CMK (cell line): Measurements from ENCODE around the gene BMP4.

Experiments used
- DNase-seq: peaks from one replicate; pipeline ENCODE4 v3.0.0-alpha.2; 2010; ENCODE audit warnings: low read depth

The BMP4 gene

DNA sequence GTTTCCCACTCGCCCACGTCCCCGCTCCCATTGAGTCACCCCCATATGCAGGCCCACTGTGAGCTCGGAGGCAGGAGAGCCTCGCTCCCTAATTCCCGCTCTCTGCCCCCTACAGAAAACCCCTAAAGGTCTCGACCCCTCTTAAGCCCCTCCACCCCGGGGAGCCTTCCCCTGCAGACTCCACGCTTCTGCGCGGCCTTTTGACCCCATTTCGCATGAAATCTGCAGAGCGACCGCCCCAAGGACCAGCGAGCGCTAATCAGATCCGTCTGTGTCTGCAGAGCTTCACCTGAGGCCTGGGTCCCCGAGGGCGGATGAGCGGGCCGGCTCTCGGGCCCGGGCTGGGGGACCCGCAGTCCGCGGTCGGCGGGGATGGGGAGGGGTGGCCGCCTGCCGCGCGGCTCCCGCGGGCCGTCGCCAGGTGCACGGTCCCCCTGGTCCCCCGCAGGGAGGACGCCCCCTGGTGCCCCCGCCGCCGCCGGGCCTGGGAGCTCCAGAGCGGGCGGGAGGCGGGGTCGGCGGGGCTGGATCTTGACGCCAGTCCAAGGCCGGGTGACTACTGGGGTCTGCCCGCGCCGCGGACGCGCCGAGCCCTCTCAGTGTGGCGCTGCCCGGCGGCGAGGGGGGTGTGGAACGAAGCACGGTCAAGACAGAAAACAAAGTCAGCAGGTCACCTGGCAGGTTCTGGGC is 10.1 kb downstream of the BMP4 start:
- no peak for DNase-seq

DNA sequence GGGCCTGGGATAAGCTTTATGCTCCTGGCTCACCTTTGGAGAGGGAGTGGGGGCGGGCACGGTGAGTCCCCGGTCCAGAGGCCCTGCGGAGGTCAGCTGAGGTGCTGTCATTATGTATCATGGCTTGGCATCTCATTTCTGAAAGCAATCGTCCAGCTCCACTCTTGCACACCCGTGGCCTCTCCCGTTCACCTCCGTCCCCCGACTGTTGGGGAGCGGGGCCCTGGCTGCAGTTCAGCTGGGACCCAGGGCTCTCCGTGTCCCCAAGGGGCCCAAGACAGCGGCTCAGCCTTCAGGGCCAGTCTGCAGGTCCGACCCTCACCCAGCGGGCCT is 10.6 kb downstream of the BMP4 start:
- DNase-seq = no peak

DNA sequence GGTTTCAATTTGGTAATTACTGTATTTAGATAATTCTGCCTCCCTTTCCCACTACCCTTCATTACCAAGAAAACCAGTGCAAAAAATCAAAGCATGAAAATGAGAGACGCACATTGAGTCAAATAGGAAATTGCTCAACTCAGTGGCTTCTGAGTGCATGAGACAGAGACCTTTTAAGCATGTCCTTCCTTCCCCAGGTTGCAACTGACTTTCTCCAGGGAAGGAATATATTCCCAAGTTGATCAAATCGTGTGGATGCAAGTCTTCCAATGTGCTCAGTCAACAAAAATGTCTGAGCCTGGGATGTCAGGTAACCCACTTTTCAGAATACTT is 12.9 kb downstream of the BMP4 start:
- DNase-seq = no peak

DNA sequence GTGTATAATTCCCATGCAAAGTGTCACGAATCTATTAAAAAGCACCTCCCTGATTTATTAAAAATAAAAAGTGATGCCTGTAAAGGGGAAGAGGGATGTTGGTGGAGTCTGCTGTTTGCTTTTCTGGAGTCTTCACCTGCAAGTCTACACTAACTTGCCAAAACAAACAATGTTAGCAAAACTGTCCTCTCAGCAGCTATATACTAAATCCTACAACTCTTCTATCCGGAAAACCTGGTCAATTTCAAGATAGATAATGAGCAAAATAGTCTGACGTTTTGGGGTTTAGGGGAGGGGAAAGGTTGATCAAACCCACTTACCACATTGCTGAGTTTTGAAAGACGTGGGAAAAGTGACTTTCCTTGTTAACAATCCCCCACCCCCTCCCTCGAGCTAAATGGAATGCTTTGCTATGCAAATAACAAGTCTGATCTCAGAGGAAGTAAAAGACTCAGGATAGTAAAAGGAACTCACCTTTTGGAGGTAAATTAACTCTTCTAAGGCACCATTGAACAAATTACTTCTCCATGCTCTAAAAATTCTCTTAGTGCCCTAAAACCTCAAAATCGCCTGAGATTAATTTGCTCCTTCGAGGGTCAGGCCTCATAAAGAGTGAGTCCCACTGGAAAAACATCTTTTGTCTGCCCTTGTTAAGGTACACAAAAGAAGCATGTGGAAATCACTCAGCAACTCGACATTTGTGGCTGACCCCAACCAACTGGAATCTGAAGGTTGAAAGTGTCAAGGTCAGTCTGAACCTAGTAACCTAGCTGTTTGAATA is 13.5 kb downstream of the BMP4 start:
- no peak for DNase-seq

DNA sequence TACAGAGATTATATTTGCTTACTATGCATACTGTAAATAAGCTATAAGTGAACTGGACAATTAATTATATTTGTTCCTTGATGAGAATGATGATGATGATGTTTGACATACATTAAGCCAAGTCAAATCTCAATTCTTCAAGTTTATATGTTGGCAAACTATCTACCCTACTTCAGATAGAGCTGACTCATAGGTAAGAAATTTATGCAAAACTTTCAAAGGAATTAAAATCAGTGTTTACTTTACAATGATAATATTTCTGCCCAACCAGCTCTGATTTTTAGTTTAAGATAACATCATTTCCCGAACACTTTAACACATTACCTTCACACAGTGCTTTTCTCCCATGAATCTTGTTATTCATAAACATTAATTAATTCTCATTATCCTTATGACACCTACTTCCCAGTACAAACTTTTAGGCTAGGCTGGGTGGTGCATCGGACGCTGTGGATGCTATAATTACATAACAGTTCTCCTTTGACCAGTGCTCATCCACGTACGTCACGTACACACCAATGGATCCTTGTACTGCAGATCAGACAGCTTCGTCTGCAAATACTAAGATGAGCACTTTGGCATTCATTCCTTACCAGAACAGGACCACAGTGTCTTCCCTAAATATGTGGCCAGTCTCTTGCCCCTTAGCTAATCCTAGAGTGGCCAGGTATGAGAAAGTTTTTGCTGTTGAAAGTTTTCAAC is 18.3 kb downstream of the BMP4 start:
- no peak for DNase-seq

DNA sequence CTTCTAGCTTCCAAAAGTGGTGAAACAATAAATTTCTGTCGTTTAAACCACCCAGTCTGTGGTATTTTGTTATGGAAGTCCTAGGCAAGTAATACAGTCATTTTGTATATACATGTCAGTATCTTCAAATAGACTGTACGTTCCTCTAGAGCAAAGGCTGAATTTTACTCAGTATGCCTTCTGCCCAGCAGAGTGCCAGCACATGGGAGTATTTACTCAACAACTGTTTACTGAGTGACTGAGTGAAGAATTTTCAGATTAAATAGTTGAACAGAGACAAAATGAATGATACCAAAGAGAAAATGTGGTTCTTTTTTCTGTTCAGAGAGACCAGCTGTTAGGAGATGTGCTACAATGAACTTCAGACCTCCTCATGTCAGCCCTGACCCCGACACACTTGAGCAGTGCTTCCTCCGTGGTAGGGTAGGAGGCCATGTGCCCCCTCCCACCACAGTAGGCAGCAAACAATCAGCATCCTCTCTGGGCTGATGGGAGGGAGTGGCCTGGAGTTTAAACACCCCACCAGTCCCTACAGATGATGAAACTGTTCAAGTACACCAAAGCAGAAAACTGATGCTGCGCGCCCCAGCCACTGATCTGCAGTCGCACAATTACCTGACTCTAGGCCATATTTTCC is 21.7 kb downstream of the BMP4 start:
- no peak for DNase-seq

DNA sequence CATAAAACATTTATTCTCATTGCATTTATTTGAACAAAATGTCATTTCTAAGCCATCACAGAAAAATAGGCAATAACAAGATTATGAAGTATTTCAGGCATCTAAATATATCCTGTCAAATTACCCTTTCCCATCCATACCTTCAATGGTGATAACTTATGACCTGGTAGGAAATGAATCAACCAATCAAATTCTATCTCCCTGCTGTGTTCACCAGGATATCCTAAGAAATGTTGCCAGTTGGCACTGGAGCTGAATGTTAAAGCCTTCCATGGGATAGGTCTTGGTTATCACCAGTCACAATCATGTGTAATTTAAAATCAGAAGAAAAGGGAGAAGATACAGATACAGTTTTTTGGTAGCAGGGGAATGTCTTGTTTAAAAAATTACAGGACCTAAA is 23.7 kb downstream of the BMP4 start:
- no peak for DNase-seq

DNA sequence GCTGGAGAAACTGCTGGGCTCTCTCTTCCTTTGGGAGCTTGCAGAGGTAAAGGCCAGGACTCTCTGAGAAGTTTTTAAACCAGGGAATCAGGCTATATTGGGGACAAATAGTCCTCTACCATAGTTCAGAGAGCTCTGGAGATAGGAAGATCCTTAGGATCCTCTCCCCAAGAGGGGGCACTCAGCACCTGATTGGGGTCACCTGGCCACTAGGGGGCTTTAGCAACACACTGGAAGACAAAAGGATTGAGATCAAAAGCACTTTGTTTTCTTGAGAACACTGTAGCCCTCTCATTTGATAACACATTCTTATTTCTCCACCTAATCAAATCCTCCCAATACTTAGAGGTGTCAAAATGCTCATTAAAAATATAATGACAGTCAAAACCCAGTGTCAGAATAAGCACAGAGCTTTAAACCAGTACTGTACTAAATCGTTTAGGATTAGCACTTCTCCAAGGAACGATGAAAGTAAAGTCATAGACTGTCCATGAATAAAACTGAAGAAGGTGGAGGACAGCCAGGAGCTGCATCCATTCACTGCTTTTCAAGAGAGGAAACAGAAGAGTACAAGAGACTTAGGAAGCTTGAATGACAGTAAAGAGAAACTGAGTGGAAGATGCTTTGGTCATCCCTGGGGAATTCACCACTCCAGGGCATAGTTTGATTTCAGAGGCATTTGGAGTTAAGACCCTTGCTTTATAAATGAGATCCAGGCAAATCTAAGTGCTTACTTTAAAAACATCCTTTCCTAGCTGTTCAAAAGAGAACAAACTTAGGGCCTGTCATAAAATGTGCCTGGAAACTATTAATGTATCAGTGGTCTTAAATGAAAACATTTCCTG is 26.5 kb downstream of the BMP4 start:
- no peak for DNase-seq

DNA sequence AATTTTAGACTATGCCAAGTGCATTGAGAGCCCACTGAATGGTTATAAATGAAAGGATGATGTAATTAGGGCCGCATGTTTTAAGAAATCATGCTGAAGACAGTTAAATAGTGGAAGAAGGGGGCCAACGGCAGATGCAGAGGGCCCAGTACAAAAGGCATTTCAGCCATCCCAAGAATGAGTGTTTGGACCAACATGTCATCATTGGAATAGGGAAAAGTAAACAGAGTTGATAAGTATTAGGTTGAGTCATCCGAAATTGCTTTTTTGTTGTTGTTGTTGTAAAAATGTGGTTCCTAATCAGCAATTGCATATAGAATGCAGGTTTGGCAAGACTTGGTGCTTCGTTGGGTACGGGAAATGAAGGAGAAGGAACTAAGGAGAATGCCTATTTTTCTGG is 29.5 kb downstream of the BMP4 start:
- DNase-seq = no peak

DNA sequence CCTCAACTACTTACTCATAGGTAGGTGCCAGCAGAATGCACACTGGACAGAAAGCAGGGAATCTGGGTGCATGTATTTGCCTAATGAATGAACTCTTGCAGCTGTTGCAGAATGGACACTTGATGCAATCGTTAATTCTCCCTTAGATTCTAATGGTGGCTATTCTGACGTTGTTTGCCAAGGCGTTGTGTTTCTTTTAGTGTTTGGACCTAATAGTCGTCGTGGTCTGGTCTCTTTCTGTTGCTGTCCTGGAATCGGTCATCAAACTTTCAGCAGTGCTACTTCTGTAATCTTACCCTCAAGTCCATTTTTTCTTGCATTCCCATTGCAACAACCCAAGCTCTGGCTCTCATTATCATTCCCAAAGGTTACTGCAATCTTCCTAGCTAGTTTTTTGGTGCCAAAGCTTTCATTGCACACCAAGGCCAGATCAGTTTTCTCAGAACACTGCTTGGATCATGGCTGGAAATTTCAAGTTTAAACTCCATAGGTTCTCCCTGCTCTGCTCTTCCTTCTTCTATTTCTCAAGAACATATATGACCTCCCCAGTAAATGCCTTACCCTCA is 31.3 kb downstream of the BMP4 start:
- DNase-seq = no peak

DNA sequence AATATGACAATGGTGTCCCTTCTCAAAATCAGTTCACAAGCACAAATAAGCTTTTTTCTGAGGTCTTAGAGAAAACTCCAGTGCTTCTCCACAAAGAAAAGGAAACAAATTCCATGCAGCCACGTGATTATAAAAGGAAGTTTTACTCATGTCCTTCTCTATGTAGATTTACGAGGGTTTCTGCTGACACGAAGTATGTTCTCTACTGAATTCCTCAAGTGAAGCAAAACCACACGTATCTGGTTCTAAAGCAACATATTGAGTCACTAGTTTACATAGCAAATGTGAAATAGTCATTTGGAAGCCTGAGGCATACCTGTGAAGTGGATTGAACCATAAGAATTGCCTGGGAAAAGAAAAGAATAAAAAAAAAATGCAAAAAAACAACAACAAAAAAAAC is 31.9 kb downstream of the BMP4 start:
- DNase-seq = no peak

DNA sequence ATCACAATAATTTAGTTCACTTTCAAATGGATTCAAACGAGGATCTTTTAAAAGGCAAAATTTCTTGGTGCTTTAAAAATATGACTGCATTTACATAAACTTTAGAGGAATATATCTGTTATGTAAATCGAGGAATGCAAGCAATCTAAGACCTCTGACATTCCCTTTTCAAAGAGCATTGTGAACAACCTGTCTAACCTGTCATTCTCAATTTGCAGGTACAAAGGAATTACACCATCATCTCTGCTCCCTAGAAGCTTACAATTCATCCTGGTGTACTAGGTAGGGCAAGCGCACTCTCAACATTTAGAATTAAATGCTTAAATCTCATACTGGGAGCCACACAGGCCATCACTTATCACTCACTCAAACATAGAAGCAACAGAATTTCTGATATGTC is 35.6 kb downstream of the BMP4 start:
- no peak for DNase-seq

DNA sequence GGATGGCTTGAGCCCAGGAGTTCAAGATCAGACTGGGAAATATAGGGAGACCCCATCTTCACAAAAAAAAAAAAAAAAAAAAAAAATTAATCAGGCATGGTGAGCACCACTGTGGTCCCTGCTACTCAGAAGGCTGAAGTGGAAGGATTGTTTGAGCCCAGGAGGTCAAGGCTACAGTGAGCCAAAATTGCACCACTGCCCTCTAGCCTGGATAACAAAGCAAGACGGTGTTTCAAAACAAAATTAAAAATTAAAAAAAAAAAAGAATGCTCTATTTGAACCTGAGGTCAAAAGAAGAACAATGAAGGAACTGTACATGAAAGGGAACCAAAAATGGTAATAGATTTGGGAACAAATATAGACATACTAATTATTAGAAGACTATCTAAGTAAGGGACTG is 40.4 kb downstream of the BMP4 start:
- no peak for DNase-seq

DNA sequence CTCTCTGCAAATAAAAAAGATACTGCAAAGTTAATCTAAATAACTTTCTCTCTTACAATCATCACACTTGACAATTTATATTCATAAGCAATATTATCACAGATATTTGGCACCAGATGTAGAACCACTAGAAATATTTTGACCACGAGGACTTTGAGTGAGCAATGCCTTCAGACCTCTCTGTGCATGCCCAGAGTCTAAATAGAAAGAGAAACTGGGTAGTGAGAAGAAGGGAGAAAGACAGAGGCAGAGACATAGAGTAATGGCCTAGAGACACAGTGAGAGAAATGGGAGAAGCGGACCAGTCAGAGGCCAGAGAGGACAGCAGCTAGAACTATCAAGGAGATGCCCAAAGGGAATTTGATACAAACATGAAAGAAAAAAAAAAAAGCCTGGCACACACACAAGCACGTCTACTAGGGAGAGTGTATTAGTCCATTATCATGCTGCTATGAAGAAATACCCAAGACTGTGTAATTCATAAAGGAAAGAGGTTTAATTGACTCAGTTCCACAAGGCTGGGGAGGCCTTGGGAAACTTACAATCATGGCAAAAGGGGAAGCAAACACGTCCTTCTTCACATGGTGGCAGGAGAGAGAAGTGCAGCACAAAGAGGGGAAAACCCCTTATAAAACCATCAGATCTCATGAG is 41.1 kb downstream of the BMP4 start:
- DNase-seq = no peak

DNA sequence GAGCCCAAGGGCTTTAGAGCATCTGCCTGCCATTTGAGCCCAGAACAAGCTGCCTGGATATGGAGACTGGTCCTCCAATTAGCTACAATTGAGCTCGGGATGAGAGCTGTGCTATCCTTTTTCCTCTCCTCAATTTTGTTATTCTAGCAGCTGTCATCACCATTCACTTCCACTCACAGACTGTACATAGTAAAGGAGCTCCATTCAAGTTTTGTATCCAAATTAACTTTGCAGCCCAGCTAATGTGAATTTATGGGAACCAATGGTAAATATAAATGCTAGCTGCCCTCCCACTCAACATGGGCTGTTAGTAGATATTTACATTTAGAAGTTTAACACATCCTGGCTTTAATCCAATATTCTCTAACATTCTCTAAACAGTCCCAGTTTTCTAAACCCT is 44.6 kb downstream of the BMP4 start:
- no peak for DNase-seq

DNA sequence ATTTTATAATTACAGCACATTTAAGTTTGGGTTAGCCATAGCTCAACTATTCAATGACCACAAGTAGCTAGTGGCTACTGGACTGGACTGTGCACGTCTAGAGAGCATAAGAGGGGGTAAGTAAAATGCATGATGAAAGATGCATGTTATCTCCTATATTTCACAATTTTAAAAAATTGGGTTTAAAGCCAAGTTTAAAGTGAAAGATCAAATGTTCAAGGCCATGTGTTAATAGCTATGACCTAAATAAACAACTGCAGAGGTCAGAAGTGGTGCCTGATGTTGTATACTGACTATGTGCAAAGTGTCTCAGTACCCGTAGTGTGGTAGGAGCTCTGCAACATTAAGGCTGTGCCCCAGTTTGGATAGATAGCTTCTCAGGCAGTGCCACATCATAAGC is 48.2 kb downstream of the BMP4 start:
- no peak for DNase-seq

DNA sequence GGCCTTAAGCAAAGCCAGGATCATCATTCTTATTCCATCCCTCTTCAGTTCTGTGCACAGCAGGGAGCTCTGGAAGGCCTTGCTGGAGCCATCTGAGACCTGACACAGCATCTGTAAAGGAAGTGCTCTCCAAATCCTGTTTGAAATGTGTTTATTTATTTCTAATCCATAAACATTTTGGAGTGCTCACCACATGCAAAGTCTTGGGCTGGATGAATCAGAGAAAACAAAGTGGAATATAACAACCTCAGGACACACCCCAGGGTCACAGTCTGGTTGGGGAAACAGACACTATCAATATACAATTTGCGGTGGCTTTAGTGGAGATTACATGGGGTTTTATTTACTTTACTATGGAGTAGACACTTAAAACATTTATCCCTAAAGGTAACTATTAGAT is 54.3 kb downstream of the BMP4 start:
- no peak for DNase-seq

DNA sequence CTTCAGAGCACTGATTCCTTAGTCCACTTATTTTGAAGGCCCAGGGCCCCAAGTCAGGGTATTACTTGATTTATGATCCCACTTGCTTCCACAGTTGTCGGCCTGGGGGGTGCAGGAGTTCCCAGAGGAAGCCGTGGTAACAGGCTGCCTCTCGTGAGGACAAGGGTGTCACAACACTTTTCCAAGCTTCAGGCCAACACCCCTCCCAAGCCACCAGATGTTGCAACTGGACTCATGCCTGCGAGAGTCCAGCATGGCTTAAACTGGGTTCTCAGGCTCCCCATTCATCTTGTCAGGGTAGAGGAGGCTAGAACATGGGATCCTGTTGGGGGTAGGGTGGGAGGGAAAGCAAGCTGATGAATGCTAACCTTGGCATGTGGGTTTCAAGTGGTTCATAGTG is 56.1 kb downstream of the BMP4 start:
- no peak for DNase-seq
